Thyroid gland (tissue), 4 donors: Measurements from ENCODE around the gene FZR1. TPM values are rescaled to one million over a fixed set of nuclear protein-coding genes. Genes with fewer than 3 reads are reported as not detected.
A peak's percentile ranks its signal among the peaks of the same experiment; 100 is the strongest.

Experiments
- DNase-seq, 2 donors: peaks; one replicate each; pipeline ENCODE4 v3.0.0-alpha.2; 2019
- H3K27ac ChIP-seq, 3 donors: fragments of 200-600 bp; sonication (generic); 1 replicate in 2 of 3; 2 replicates in 1 of 3; pipeline ENCODE4 v1.5.1; 2016 to 2019; ENCODE audit warnings: mild to moderate bottlenecking in 1 of 3, moderate library complexity in 1 of 3
- H3K27me3 ChIP-seq: fragments of 200-600 bp; sonication (generic); one replicate; pipeline ENCODE4 v1.5.1; 2019
- H3K36me3 ChIP-seq, 2 donors: fragments of 200-600 bp; sonication (generic); one replicate each; pipeline ENCODE4 v1.5.1; 2016 to 2019
- H3K4me1 ChIP-seq, 2 donors: fragments of 200-600 bp; sonication (generic); one replicate each; pipeline ENCODE4 v1.5.1; 2017 to 2019
- H3K4me3 ChIP-seq, 3 donors: fragments of 200-600 bp; sonication (generic); replicated peaks in 1 of 3; 1 replicate in 2 of 3; 2 replicates in 1 of 3; pipeline ENCODE4 v1.5.1; 2016; ENCODE audit warnings: mild to moderate bottlenecking in 1 of 3
- H3K9me3 ChIP-seq: fragments of 200-600 bp; sonication (generic); one replicate; pipeline ENCODE4 v1.5.1; 2017
- CTCF ChIP-seq, 6 experiments: fragments of 200-600 bp in 3 of 6; fragments of 450-650 bp in 3 of 6; sonication (generic) in 3 of 6; IDR thresholded peaks; one replicate each; pipeline ENCODE4 v1.5.1; 2016 to 2019; ENCODE audit warnings: antibody characterized with exemption in 6 of 6, mild to moderate bottlenecking in 2 of 6, inconsistent platforms in 1 of 6, moderate library complexity in 1 of 6
- POLR2A ChIP-seq, 2 donors: fragments of 450-650 bp; IDR thresholded peaks; one replicate each; pipeline ENCODE4 v1.6.1; 2017; ENCODE audit warnings: antibody characterized with exemption in 2 of 2, mild to moderate bottlenecking in 2 of 2, moderate library complexity in 1 of 2
- WGBS, 2 donors: methylation state at CpG; one replicate each; pipeline ENCODE4 v1.1.5; 2017; 5-methylcytosine and 5-hydroxymethylcytosine counted together
- intact Hi-C: fragments of 100-400 bp; cut with DNase I; formaldehyde crosslinking; loops from one replicate; pipeline ENCODE4 v1.15.1; 2023
- total RNA-seq, 4 donors: library from RNA; depleted of rRNA; stranded (reverse); fragments of >200 nt; gene quantifications; one replicate each; pipeline ENCODE4 v1.2.3, GENCODE V29; 2016

The FZR1 gene
- total RNA-seq, 4 donors from 2014 or later, result 28.6 to 56.0 (median 36.1) TPM

- no peaks in the 10 kb centered on the region for H3K27me3 ChIP-seq
Observed at GRCh38 chr19:3516675-3517207, 10.6 kb downstream of the FZR1 start.

GRCh38 chr19:3517638-3518037 lies 11.5 kb downstream of the FZR1 start:
- no peak for DNase-seq
- Histone ChIP-seq H3K4me1 (peaks cover 0 to 9% of the 10 kb centered on the region in 2 donors), H3K4me3 (no peak overlapping the region), H3K27me3 (no peaks in the 10 kb centered on the region), H3K36me3 (peaks cover 0 to under 1% of the 10 kb centered on the region in 2 donors), H3K27ac (no peak overlapping the region), H3K9me3 (no peaks in the 10 kb centered on the region)
- TF ChIP-seq POLR2A (IDR thresholded peaks at IDR 0.05), result no peak
- TF ChIP-seq CTCF (IDR thresholded peaks at IDR 0.05), result no peak
- WGBS, 2 donors, result 90 to 94% methylated on average over 2 of the region's 2 CpGs
- intact Hi-C loops, result no loop called here

More at GRCh38 chr19:3516675-3517207, 10.6 kb downstream of the FZR1 start:
- DNase-seq, result peak in 1 of 2 donors; percentile 16
- Histone ChIP-seq H3K4me1 (peaks cover 0 to 9% of the 10 kb centered on the region in 2 donors), H3K36me3 (no peaks in the 10 kb centered on the region), H3K9me3 (no peaks in the 10 kb centered on the region), H3K4me3 (no peak overlapping the region), H3K27ac (no peak overlapping the region)
- intact Hi-C loops, result no loop called here
- 69 to 74% methylated on average over 6 to 15 of the region's 15 CpGs for WGBS, 2 donors
- TF ChIP-seq POLR2A (IDR thresholded peaks at IDR 0.05) (no peak), CTCF (IDR thresholded peaks at IDR 0.05) (no peak)

GRCh38 chr19:3518255-3518654 lies 12.1 kb downstream of the FZR1 start:
- Histone ChIP-seq H3K27ac (no peak overlapping the region), H3K27me3 (no peaks in the 10 kb centered on the region), H3K4me3 (no peak overlapping the region), H3K36me3 (peaks cover 0 to 6% of the 10 kb centered on the region in 2 donors), H3K4me1 (peaks cover 0 to 9% of the 10 kb centered on the region in 2 donors), H3K9me3 (no peaks in the 10 kb centered on the region)
- DNase-seq, result no peak
- no peak for TF ChIP-seq CTCF (IDR thresholded peaks at IDR 0.05)
- no peak for TF ChIP-seq POLR2A (IDR thresholded peaks at IDR 0.05)
- WGBS, 2 donors, result 77 to 79% methylated on average over 9 to 10 of the region's 10 CpGs
- intact Hi-C loops, result no loop called here

GRCh38 chr19:3518659-3519058 lies 12.5 kb downstream of the FZR1 start:
- intact Hi-C loops, result no loop called here
- no peak overlapping the region for H3K27ac ChIP-seq
- H3K27me3 ChIP-seq, result no peaks in the 10 kb centered on the region
- TF ChIP-seq CTCF (IDR thresholded peaks at IDR 0.05), result no peak
- no peak for TF ChIP-seq POLR2A (IDR thresholded peaks at IDR 0.05)
- H3K4me1 ChIP-seq, result peaks cover 0 to 9% of the 10 kb centered on the region in 2 donors
- no peak for DNase-seq
- H3K4me3 ChIP-seq, result no peak overlapping the region
- H3K9me3 ChIP-seq, result no peaks in the 10 kb centered on the region
- peaks cover 4 to 10% of the 10 kb centered on the region in 2 donors for H3K36me3 ChIP-seq
- WGBS, 2 donors, result 50 to 62% methylated on average over 2 of the region's 2 CpGs

GRCh38 chr19:3519126-3519525 lies 13.0 kb downstream of the FZR1 start:
- H3K4me1 ChIP-seq, result peaks cover 0 to 9% of the 10 kb centered on the region in 2 donors
- H3K4me3 ChIP-seq, result no peak overlapping the region
- H3K9me3 ChIP-seq, result no peaks in the 10 kb centered on the region
- no peak overlapping the region for H3K27ac ChIP-seq
- intact Hi-C loops, result no loop called here
- H3K36me3 ChIP-seq, result peaks cover 7 to 12% of the 10 kb centered on the region in 2 donors
- WGBS, 2 donors, result 87 to 89% methylated on average over 3 to 10 of the region's 18 CpGs
- TF ChIP-seq POLR2A (IDR thresholded peaks at IDR 0.05) (no peak), CTCF (IDR thresholded peaks at IDR 0.05) (no peak)
- no peak for DNase-seq
- no peaks in the 10 kb centered on the region for H3K27me3 ChIP-seq
